Lower leg skin (tissue), 4 donors: Measurements from ENCODE around the gene REEP1. TPM values are rescaled to one million over a fixed set of nuclear protein-coding genes. Genes with fewer than 3 reads are reported as not detected.
A peak's percentile ranks its signal among the peaks of the same experiment; 100 is the strongest.

Experiments
- DNase-seq, 2 donors: peaks; one replicate each; pipeline ENCODE4 v3.0.0-alpha.2; 2019; ENCODE audit warnings: low spot score in 2 of 2
- H3K4me3 ChIP-seq: fragments of 200-600 bp; sonication (generic); 2 replicates; pipeline ENCODE4 v1.5.1; 2017; ENCODE audit warnings: mild to moderate bottlenecking, low read depth; ENCODE audit not compliant: poor library complexity, severe bottlenecking
- POLR2A ChIP-seq, 2 donors: fragments of 450-650 bp; IDR thresholded peaks; one replicate each; pipeline ENCODE4 v1.6.1; 2016 to 2017; ENCODE audit warnings: antibody characterized with exemption in 2 of 2, mild to moderate bottlenecking in 1 of 2, moderate library complexity in 1 of 2
- WGBS, 2 donors: methylation state at CpG; one replicate each; pipeline ENCODE4 v1.1.5; 2018; 5-methylcytosine and 5-hydroxymethylcytosine counted together
- intact Hi-C: fragments of 100-400 bp; cut with DNase I; formaldehyde crosslinking; loops from one replicate; pipeline ENCODE4 v1.15.0; 2023; ENCODE audit warnings: low total_unique reads
- total RNA-seq, 4 donors: library from RNA; depleted of rRNA; stranded (reverse); fragments of >200 nt; gene quantifications; one replicate each; pipeline ENCODE4 v1.1.0, GENCODE V29; 2016
- TF ChIP-seq, protein P1 (sequence below), 3 donors: fragments of 450-650 bp; IDR thresholded peaks; one replicate each; pipeline ENCODE4 v1.5.1; 2016; ENCODE audit warnings: antibody characterized with exemption in 3 of 3, mild to moderate bottlenecking in 3 of 3, moderate library complexity in 2 of 3

Gene REEP1
- total RNA-seq, 4 donors from 2014 or later, result 0.04 to 4.3 (median 2.0) TPM

DNA sequence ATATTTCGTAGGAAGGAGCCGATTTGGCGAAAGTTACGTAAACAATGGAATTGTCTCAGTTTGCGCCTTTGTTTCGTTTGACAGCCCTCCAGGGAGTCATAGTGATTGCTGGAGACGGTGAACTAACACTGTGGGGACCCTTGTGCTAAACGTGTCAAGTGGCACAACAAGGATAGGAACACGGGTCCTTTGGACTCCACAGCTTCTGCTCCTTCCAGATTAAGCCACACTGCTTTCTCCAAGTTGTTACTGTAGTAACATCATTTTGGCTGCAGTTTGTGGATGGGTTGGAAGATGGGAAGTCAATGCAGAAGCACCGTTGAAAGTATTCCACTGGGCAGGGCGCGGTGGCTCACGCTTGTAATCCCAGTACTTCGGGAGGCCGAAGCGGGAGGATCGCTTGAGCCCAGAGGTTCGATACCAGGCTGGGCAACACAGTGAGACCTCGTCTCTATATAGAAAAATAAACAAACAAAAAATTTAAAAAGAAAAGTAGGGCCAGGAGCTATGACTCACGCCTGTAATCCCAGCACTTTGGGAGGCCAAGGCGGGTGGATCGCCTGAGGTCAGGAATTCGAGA lies 141.5 kb downstream of the REEP1 start:
- peak overlapping the region; percentile 87 for H3K4me3 ChIP-seq
- DNase-seq, result no peak
- WGBS, 2 donors, result 40 to 42% methylated on average over 23 of the region's 23 CpGs
- intact Hi-C loops, result no loop called here
- no peak for TF ChIP-seq POLR2A (IDR thresholded peaks at IDR 0.05)
- TF ChIP-seq, protein P1, sequence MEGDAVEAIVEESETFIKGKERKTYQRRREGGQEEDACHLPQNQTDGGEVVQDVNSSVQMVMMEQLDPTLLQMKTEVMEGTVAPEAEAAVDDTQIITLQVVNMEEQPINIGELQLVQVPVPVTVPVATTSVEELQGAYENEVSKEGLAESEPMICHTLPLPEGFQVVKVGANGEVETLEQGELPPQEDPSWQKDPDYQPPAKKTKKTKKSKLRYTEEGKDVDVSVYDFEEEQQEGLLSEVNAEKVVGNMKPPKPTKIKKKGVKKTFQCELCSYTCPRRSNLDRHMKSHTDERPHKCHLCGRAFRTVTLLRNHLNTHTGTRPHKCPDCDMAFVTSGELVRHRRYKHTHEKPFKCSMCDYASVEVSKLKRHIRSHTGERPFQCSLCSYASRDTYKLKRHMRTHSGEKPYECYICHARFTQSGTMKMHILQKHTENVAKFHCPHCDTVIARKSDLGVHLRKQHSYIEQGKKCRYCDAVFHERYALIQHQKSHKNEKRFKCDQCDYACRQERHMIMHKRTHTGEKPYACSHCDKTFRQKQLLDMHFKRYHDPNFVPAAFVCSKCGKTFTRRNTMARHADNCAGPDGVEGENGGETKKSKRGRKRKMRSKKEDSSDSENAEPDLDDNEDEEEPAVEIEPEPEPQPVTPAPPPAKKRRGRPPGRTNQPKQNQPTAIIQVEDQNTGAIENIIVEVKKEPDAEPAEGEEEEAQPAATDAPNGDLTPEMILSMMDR (IDR thresholded peaks at IDR 0.05), result no peak

DNA sequence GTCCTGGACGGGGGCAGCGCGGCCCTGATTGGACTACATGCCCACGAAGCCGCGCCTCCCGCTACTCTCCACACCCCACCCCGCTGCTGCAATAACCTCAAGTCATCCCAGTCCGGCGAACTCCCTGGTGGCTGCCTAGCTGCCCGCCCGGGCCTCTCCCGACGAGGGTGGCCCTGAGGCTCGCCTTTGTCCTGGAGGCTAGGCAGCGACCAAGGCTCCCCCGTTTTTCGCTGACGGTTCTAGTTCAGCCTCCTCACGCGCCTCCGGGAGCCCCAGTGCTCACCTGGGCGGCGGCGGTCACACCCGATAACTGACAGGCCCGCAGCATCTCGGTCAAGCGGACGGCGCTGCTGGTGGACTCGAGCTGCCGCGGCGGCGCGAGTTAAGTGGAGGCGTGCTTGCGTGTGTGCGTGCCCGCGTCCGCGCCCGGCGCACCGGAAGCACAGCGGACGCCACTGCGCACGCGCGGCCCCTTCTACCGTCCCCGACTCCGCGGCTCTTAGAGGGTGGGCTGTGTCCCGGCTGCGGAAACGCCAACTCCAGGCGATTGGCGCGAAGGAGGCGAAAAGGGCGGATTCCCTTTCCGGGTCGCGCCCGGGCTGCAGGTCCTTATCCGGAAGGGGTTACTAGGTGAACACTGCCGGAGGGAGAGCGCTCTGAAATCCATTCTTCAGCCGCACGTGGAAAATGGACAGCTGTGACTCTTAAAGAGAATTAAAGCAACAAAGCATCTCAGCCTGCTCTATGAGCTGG lies 142.2 kb downstream of the REEP1 start, which contains the start of gene IMMT:
TSS of gene IMMT (minus strand) at position 408 of the 753 bp plus-strand sequence. CDS start at position 328, 80 bp downstream.
- intact Hi-C loops, result no loop called here
- peak in 1 of 2 donors; percentile 3 for TF ChIP-seq POLR2A (IDR thresholded peaks at IDR 0.05)
- TF ChIP-seq, protein P1 (IDR thresholded peaks at IDR 0.05), result peak in 1 of 3 donors; percentile 10
- peak; percentile 91 to 99 for DNase-seq
- peak within 1 kb of the TSS; percentile 87 for H3K4me3 ChIP-seq
- 0% methylated on average over 40 to 53 of the region's 74 CpGs for WGBS, 2 donors

DNA sequence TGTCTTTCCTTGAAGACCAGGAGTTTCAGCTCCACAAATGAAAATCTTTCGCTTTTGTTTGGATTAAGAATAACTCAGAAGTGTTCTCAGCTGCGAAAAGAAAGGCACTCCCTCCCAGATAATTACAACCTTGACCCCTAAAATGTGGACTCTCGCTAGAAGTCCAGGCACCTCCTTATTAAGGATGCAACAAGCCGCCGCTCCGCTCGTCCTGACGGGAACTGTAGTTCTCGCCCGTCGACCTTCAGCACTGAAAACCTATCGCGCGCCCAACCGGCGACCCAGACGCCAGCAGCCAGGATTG lies 142.7 kb downstream of the REEP1 start:
- WGBS, 2 donors, result 0% methylated on average over 17 of the region's 17 CpGs
- intact Hi-C loops, result no loop called here
- no peak for TF ChIP-seq POLR2A (IDR thresholded peaks at IDR 0.05)
- TF ChIP-seq, protein P1 (IDR thresholded peaks at IDR 0.05), result no peak

DNA sequence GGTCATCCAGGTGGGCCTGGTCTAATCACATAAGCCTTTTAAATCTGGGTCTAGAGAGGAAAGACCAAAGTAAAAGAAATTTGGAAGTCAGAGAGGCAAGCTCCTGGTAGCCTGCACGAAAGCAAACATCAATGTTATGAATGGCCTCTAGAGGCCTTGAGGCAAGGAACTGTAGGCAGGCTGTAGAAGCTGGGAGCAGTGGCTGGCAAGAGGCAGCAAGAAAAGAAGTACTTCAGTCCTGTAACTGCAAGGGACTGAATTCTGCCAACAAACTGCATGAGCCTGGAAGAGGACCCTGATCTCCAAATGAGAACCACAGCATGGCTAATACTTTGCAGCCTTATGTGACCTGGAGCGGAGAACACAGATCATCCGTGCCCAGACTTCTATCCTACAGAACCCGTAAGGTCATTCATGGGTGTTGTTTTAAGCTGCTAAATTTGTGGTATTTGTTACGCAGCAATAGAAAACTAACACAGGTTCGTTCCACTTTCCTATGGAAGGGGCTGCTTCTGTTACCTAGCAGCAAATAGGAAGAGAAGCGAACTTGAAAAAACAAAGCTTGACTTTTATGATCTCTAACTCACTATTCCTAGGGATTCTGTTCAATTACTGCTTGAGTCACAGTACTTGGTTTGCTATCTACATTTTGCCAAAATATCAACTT lies 143.4 kb downstream of the REEP1 start:
- intact Hi-C loops, result no loop called here
- no peak for TF ChIP-seq POLR2A (IDR thresholded peaks at IDR 0.05)
- TF ChIP-seq, protein P1 (IDR thresholded peaks at IDR 0.05), result no peak
- no peak for DNase-seq
- H3K4me3 ChIP-seq, result peak overlapping the region; percentile 17
- WGBS, 2 donors, result 65 to 77% methylated on average over 7 of the region's 7 CpGs

More for the DNA sequence above, 142.7 kb downstream of the REEP1 start:
- peak overlapping the region; percentile 17 for H3K4me3 ChIP-seq
- peak in 1 of 2 donors; percentile 95 for DNase-seq

DNA sequence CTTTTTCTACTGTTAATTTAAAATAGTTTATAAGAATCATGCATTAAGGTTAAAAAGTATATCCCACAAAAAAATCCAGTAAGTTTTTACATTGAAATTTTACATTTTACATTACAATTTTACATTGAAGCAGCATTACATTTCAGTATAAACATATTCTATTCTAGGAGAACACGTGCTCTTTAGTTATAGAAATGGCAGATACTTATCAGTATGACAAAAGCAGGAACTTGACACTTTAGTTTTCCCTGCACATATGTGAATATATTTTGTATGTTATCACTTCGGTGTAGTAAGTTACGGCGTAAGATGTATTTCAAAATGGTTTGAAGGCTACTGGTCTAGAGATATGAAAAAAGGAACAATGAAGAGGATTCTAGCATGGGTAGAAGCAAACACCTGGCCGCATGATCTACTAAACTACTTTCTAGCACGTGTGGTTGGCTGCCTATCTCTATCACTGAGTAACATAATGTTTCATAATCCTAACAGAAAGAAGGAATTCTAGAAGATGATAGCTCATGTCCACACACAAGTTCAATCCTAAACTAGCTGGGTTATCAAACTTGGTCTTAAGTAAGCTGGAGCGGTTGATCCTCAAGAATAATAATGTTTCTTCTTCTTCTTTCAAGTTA lies 147.5 kb downstream of the REEP1 start:
- TF ChIP-seq, protein P1 (IDR thresholded peaks at IDR 0.05), result no peak
- no peak for TF ChIP-seq POLR2A (IDR thresholded peaks at IDR 0.05)
- DNase-seq, result no peak
- intact Hi-C loops, result no loop called here
- WGBS, 2 donors, result 84 to 89% methylated on average over 7 of the region's 7 CpGs
- H3K4me3 ChIP-seq, result no peak overlapping the region
